ENCODE results near the gene TP53TG5.

DNA sequence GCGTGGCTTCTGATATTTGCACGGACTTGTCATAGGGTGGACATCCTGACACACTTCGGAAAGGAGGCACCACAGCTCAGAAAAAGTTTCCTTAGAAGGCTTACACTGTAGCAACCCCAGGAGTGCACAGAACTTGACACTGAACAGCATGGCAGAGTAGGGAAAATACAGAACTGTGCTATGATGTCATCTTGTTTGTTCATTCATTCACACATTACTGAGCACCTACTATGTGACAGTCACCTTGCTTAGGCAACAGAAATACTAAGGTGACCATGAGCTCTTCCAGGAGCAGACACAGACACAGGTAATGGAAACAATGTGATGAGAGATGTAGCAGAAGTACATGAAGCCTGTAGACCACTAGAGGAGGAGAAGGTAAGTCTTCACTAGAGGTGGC lies 35.4 kb upstream of the TP53TG5 start:
- TF ChIP-seq, protein P1, sequence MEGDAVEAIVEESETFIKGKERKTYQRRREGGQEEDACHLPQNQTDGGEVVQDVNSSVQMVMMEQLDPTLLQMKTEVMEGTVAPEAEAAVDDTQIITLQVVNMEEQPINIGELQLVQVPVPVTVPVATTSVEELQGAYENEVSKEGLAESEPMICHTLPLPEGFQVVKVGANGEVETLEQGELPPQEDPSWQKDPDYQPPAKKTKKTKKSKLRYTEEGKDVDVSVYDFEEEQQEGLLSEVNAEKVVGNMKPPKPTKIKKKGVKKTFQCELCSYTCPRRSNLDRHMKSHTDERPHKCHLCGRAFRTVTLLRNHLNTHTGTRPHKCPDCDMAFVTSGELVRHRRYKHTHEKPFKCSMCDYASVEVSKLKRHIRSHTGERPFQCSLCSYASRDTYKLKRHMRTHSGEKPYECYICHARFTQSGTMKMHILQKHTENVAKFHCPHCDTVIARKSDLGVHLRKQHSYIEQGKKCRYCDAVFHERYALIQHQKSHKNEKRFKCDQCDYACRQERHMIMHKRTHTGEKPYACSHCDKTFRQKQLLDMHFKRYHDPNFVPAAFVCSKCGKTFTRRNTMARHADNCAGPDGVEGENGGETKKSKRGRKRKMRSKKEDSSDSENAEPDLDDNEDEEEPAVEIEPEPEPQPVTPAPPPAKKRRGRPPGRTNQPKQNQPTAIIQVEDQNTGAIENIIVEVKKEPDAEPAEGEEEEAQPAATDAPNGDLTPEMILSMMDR (conservative IDR thresholded peaks at IDR 0.05; ENCODE audit: low read length): no peak
- no peak for TF ChIP-seq EZH2phosphoT487 (IDR thresholded peaks at IDR 0.05; ENCODE audit: borderline replicate concordance, low read depth, low read length)
